A549 (cell line): ENCODE data around the gene DRP2. TPM values are rescaled to one million over a fixed set of nuclear protein-coding genes. Genes with fewer than 3 reads are reported as not detected.

Experiments
- ATAC-seq, 2 experiments: fragments of 200-7000 bp in 1 of 2; fragments of >200 bp in 1 of 2; cut with Nextera tagmentation in 1 of 2; cut with Tn5 transposase in 1 of 2; 3 replicates each; pipeline versions ENCODE4 v1.8.0 to v1.9.1; 2018 to 2020; ENCODE audit warnings: mild to moderate bottlenecking in 1 of 2, moderate library complexity in 1 of 2
- CTCF ChIA-PET: fragments of 300-600 bp; sonication (Branson Sonifier 250); formaldehyde crosslinking; extraction: SDS; loops from one replicate; lab custom pipeline; 2021; ENCODE audit warnings: antibody characterized with exemption, inconsistent platforms; lab: Yijun Ruan, JAX
- POLR2A ChIA-PET: fragments of 350-600 bp; formaldehyde crosslinking; extraction: SDS; loops from one replicate; lab custom pipeline; 2021; ENCODE audit warnings: antibody characterized with exemption, inconsistent platforms; lab: Yijun Ruan, JAX
- DNase-seq, 2 experiments: peaks; one replicate each; pipeline versions ENCODE4 v3.0.0 to v3.0.0-alpha.2; 2011 to 2016; ENCODE audit warnings: low read depth in 1 of 2, low spot score in 1 of 2
- FAIRE-seq: peaks from 2 replicates; lab custom pipeline; 2011; peaks lifted over from hg19 to GRCh38; lab: Jason Lieb, UNC
- H3K27ac ChIP-seq, 2 experiments: fragments of >200 bp; sonication (Bioruptor Twin); formaldehyde crosslinking; 3 replicates each; pipeline ENCODE4 v1.5.1; 2016 to 2017
- H3K4me1 ChIP-seq: fragments of >200 bp; sonication (Bioruptor Twin); formaldehyde crosslinking; 3 replicates; pipeline ENCODE4 v1.6.1; 2016
- H3K4me2 ChIP-seq: fragments of >200 bp; sonication (Bioruptor Twin); formaldehyde crosslinking; 3 replicates; pipeline ENCODE4 v1.6.1; 2016
- H3K4me3 ChIP-seq: fragments of >200 bp; sonication (Bioruptor Twin); formaldehyde crosslinking; 3 replicates; pipeline ENCODE4 v1.5.1; 2016
- H3K9me3 ChIP-seq: fragments of >200 bp; sonication (Bioruptor Twin); formaldehyde crosslinking; 3 replicates; pipeline ENCODE4 v1.6.1; 2016
- CHD2 ChIP-seq: fragments of 150-350 bp; IDR thresholded peaks from 2 replicates; pipeline ENCODE4 v1.6.1; 2014; ENCODE audit warnings: low read length; ENCODE audit not compliant: partially characterized antibody
- FOSL2 ChIP-seq, 2 experiments: fragments of 450-650 bp in 1 of 2; fragments of >200 bp in 1 of 2; sonication (Bioruptor Twin) in 1 of 2; formaldehyde crosslinking; IDR thresholded peaks; 2 replicates each; pipeline versions ENCODE4 v1.5.0 to v1.6.1; 2016 to 2020; ENCODE audit warnings: mild to moderate bottlenecking in 1 of 2, moderate library complexity in 1 of 2
- HOXA7 ChIP-seq: fragments of 250-450 bp; sonication (Bioruptor Pico); IDR thresholded peaks from 2 replicates; pipeline ENCODE4 v1.5.0; 2020; ENCODE audit warnings: mild to moderate bottlenecking, moderate library complexity
- HOXB5 ChIP-seq: fragments of 250-450 bp; sonication (Bioruptor Pico); IDR thresholded peaks from 2 replicates; pipeline ENCODE4 v1.5.0; 2020; ENCODE audit warnings: mild to moderate bottlenecking, moderate library complexity
- JUN ChIP-seq, 2 experiments: fragments of >200 bp; sonication (Bioruptor Twin); formaldehyde crosslinking; IDR thresholded peaks; 2 replicates in 1 of 2; 3 replicates in 1 of 2; pipeline ENCODE4 v1.6.1; 2016 to 2017
- MAFK ChIP-seq: fragments of 450-650 bp; IDR thresholded peaks from 2 replicates; pipeline ENCODE4 v1.6.1; 2014; ENCODE audit not compliant: partially characterized antibody
- MAZ ChIP-seq: fragments of 150-350 bp; IDR thresholded peaks from 2 replicates; pipeline ENCODE4 v1.6.1; 2014; ENCODE audit warnings: antibody characterized with exemption, low read depth, low read length, borderline replicate concordance
- MYC ChIP-seq: IDR thresholded peaks from 2 replicates; pipeline ENCODE4 v1.6.1; 2012; ENCODE audit warnings: mild to moderate bottlenecking, inconsistent platforms, low read length, improper control_type of control experiment, borderline replicate concordance
- NPAS2 ChIP-seq: fragments of 250-450 bp; sonication (Bioruptor Pico); IDR thresholded peaks from 2 replicates; pipeline ENCODE4 v1.8.0; 2022; ENCODE audit warnings: mild to moderate bottlenecking, moderate library complexity, borderline replicate concordance
- NR3C1 ChIP-seq: fragments of >200 bp; sonication (Bioruptor Twin); formaldehyde crosslinking; IDR thresholded peaks from 3 replicates; pipeline ENCODE4 v1.6.1; 2017
- PHF8 ChIP-seq: fragments of 200-600 bp; sonication (generic); IDR thresholded peaks from 2 replicates; pipeline ENCODE4 v1.6.1; 2016; ENCODE audit warnings: low read depth, mild to moderate bottlenecking, antibody characterized with exemption, moderate library complexity, borderline replicate concordance
- POLR2AphosphoS2 ChIP-seq: conservative IDR thresholded peaks from 2 replicates; pipeline ENCODE4 v1.6.1; 2012; ENCODE audit warnings: low read length, improper control_type of control experiment, inconsistent platforms
- TFCP2L1 ChIP-seq: fragments of 250-450 bp; sonication (Bioruptor Pico); IDR thresholded peaks from 2 replicates; pipeline ENCODE4 v1.5.0; 2021; ENCODE audit warnings: mild to moderate bottlenecking
- TP53 ChIP-seq: fragments of 250-450 bp; sonication (Bioruptor Pico); IDR thresholded peaks from 2 replicates; pipeline ENCODE4 v1.5.0; 2021; ENCODE audit warnings: mild to moderate bottlenecking, moderate library complexity
- WGBS: methylation state at CpG from one replicate; pipeline ENCODE4 v1.1.6; 2017; ENCODE audit errors: missing lambda C conversion rate; 5-methylcytosine and 5-hydroxymethylcytosine counted together
- polyA plus RNA-seq, 4 experiments: library from polyadenylated mRNA; depleted of rRNA in 3 of 4; stranded (reverse); fragments of >200 nt; fragmentation: RNase III in 1 of 4; extraction: RNeasy Plus Mini Kit Qiagen cat#74134 plus additional on column Dnase treatment in 1 of 4; gene quantifications; 2 replicates in 3 of 4; 3 replicates in 1 of 4; pipeline ENCODE4 v1.2.3, GENCODE V29; 2011 to 2017
- TF ChIP-seq, protein P1 (sequence below): fragments of 150-350 bp; IDR thresholded peaks from 2 replicates; pipeline ENCODE4 v1.6.1; 2014; ENCODE audit warnings: low read depth, mild to moderate bottlenecking, low read length
- TF ChIP-seq, protein P2 (sequence below): fragments of 200-600 bp; sonication (generic); IDR thresholded peaks from 2 replicates; pipeline ENCODE4 v1.6.1; 2016; ENCODE audit warnings: antibody characterized with exemption, mild to moderate bottlenecking, moderate library complexity
- TF ChIP-seq, protein P3 (sequence below): IDR thresholded peaks from 2 replicates; pipeline ENCODE4 v1.6.1; 2012; ENCODE audit warnings: low read depth, borderline replicate concordance
- TF ChIP-seq, protein P4 (sequence below): fragments of >200 bp; sonication (Bioruptor Twin); formaldehyde crosslinking; IDR thresholded peaks from 3 replicates; pipeline ENCODE4 v1.5.1; 2016
- TF ChIP-seq, protein P5 (sequence below): fragments of >200 bp; sonication (Bioruptor Twin); formaldehyde crosslinking; IDR thresholded peaks from 2 replicates; pipeline ENCODE4 v1.6.1; 2016
- TF ChIP-seq, protein P6 (sequence below): fragments of 450-650 bp; IDR thresholded peaks from 2 replicates; pipeline ENCODE4 v1.6.1; 2014; ENCODE audit warnings: antibody characterized with exemption

Gene DRP2
- polyA plus RNA-seq, 2 of the 4 experiments (the other 2 are of a cell fraction) = 0.58 to 0.62 TPM

DNA sequence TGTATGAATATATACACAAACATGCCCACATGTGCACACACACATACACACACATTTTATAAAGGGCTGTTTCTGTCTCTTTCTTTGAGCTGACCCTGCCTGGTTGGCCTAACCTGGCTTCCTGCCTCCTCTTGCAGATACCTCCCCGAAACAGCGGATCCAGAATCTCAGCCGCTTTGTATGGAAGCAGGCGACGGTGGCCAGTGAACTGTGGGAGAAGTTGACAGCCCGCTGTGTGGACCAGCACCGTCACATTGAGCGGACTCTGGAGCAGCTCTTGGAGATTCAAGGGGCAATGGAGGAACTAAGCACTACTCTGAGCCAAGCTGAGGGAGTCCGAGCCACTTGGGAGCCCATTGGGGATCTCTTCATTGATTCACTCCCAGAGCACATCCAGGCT, 21.9 kb downstream of the DRP2 start:
- H3K27ac ChIP-seq = no peak overlapping the region
- H3K4me2 ChIP-seq = no peak overlapping the region
- TF ChIP-seq, protein P1, sequence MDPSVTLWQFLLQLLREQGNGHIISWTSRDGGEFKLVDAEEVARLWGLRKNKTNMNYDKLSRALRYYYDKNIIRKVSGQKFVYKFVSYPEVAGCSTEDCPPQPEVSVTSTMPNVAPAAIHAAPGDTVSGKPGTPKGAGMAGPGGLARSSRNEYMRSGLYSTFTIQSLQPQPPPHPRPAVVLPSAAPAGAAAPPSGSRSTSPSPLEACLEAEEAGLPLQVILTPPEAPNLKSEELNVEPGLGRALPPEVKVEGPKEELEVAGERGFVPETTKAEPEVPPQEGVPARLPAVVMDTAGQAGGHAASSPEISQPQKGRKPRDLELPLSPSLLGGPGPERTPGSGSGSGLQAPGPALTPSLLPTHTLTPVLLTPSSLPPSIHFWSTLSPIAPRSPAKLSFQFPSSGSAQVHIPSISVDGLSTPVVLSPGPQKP = no peak
- no peak for TF ChIP-seq TFCP2L1 (CRISPR knock-in tag)
- TF ChIP-seq JUN (IDR thresholded peaks at IDR 0.05) = no peak
- TF ChIP-seq, protein P2, sequence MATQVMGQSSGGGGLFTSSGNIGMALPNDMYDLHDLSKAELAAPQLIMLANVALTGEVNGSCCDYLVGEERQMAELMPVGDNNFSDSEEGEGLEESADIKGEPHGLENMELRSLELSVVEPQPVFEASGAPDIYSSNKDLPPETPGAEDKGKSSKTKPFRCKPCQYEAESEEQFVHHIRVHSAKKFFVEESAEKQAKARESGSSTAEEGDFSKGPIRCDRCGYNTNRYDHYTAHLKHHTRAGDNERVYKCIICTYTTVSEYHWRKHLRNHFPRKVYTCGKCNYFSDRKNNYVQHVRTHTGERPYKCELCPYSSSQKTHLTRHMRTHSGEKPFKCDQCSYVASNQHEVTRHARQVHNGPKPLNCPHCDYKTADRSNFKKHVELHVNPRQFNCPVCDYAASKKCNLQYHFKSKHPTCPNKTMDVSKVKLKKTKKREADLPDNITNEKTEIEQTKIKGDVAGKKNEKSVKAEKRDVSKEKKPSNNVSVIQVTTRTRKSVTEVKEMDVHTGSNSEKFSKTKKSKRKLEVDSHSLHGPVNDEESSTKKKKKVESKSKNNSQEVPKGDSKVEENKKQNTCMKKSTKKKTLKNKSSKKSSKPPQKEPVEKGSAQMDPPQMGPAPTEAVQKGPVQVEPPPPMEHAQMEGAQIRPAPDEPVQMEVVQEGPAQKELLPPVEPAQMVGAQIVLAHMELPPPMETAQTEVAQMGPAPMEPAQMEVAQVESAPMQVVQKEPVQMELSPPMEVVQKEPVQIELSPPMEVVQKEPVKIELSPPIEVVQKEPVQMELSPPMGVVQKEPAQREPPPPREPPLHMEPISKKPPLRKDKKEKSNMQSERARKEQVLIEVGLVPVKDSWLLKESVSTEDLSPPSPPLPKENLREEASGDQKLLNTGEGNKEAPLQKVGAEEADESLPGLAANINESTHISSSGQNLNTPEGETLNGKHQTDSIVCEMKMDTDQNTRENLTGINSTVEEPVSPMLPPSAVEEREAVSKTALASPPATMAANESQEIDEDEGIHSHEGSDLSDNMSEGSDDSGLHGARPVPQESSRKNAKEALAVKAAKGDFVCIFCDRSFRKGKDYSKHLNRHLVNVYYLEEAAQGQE = no peak
- no peak for TF ChIP-seq CHD2
- no peak for TF ChIP-seq TP53
- TF ChIP-seq, protein P3, sequence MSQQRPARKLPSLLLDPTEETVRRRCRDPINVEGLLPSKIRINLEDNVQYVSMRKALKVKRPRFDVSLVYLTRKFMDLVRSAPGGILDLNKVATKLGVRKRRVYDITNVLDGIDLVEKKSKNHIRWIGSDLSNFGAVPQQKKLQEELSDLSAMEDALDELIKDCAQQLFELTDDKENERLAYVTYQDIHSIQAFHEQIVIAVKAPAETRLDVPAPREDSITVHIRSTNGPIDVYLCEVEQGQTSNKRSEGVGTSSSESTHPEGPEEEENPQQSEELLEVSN = no peak
- TF ChIP-seq, protein P4, sequence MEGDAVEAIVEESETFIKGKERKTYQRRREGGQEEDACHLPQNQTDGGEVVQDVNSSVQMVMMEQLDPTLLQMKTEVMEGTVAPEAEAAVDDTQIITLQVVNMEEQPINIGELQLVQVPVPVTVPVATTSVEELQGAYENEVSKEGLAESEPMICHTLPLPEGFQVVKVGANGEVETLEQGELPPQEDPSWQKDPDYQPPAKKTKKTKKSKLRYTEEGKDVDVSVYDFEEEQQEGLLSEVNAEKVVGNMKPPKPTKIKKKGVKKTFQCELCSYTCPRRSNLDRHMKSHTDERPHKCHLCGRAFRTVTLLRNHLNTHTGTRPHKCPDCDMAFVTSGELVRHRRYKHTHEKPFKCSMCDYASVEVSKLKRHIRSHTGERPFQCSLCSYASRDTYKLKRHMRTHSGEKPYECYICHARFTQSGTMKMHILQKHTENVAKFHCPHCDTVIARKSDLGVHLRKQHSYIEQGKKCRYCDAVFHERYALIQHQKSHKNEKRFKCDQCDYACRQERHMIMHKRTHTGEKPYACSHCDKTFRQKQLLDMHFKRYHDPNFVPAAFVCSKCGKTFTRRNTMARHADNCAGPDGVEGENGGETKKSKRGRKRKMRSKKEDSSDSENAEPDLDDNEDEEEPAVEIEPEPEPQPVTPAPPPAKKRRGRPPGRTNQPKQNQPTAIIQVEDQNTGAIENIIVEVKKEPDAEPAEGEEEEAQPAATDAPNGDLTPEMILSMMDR = no peak
- no peak for TF ChIP-seq HOXA7 (CRISPR knock-in tag)
- TF ChIP-seq NPAS2 (CRISPR knock-in tag) = no peak
- no peak for TF ChIP-seq POLR2AphosphoS2
- TF ChIP-seq, protein P5, sequence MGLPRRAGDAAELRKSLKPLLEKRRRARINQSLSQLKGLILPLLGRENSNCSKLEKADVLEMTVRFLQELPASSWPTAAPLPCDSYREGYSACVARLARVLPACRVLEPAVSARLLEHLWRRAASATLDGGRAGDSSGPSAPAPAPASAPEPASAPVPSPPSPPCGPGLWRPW = no peak
- TF ChIP-seq FOSL2 (IDR thresholded peaks at IDR 0.05) = no peak
- no peak for TF ChIP-seq FOSL2 (CRISPR knock-in tag; IDR thresholded peaks at IDR 0.05)
- TF ChIP-seq, protein P6, sequence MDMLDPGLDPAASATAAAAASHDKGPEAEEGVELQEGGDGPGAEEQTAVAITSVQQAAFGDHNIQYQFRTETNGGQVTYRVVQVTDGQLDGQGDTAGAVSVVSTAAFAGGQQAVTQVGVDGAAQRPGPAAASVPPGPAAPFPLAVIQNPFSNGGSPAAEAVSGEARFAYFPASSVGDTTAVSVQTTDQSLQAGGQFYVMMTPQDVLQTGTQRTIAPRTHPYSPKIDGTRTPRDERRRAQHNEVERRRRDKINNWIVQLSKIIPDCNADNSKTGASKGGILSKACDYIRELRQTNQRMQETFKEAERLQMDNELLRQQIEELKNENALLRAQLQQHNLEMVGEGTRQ = no peak
- no peak for TF ChIP-seq MYC
- TF ChIP-seq NR3C1 = no peak
- DNase-seq (no peak), ATAC-seq (no peak), FAIRE-seq (no peak)
- POLR2A ChIA-PET = no interaction called here
- H3K4me1 ChIP-seq = no peaks in the 10 kb centered on the region
- no peaks in the 10 kb centered on the region for H3K9me3 ChIP-seq
- 79% methylated on average over 3 of the region's 9 CpGs for WGBS
- no peak overlapping the region for H3K4me3 ChIP-seq
- CTCF ChIA-PET = no interaction called here

DNA sequence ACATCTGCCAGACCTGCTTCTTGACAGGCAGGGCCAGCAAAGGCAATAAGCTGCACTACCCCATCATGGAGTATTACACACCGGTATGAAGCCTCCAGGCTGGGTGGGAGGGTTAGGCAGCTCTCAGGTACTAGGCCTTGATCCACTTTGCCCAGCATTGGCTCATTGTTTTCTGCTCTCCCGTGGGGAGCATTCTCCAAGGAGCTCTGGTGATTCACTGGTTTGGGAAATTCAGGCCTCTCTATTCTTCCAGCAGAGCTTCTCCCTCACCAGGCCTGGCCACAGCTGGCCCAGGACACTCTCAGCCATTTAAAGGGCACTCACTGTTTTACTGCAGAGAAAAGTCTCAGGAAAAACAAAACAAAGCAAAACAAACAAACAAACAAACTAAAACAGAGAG, 33.0 kb downstream of the DRP2 start:
- H3K4me3 ChIP-seq = no peak overlapping the region
- TF ChIP-seq FOSL2 (IDR thresholded peaks at IDR 0.05) = no peak
- no peak for TF ChIP-seq FOSL2 (CRISPR knock-in tag; IDR thresholded peaks at IDR 0.05)
- TF ChIP-seq PHF8 = no peak
- no peak for TF ChIP-seq MAZ
- no peak for TF ChIP-seq HOXB5 (CRISPR knock-in tag)
- TF ChIP-seq MAFK = no peak
- TF ChIP-seq, protein P6 = no peak
- POLR2A ChIA-PET = no interaction called here
- H3K27ac ChIP-seq = no peak overlapping the region
- DNase-seq (no peak), FAIRE-seq (no peak), ATAC-seq (no peak)
- WGBS = 54% methylated on average over 2 of the region's 2 CpGs
- no peaks in the 10 kb centered on the region for H3K9me3 ChIP-seq
- H3K4me2 ChIP-seq = no peak overlapping the region
- H3K4me1 ChIP-seq = no peaks in the 10 kb centered on the region
- CTCF ChIA-PET = no interaction called here
